Stimulated activated naive B cell treated with anti-CD40 and anti-IgM and Interleukin-4, amounts not matched to agents 10 μg/mL and 1 μg/mL and 100 μg/mL, for 72 hours (primary cell): Measurements from ENCODE around the gene HGD.
"Not testable (repeated sequence)": the region's sequence is repeated elsewhere in the genome, so short reads cannot be mapped to it uniquely, and the experiment has no call there.

ENCODE experiments used
- ATAC-seq, 2 donors: fragments of 150-1000 bp; cut with Tn5 transposase; replicated peaks; 2 replicates each; pipeline ENCODE4 v1.10.0; 2021; ENCODE audit warnings: moderate library complexity in 1 of 2
- DNase-seq: peaks from one replicate; pipeline ENCODE4 v3.0.0; 2021
- H3K27ac Mint-ChIP-seq: one replicate; pipeline ENCODE4 v1.8.0; 2022; ENCODE audit warnings: mild to moderate bottlenecking, mixed read lengths
- H3K27me3 Mint-ChIP-seq, 2 donors: one replicate each; pipeline ENCODE4 v1.8.0; 2022; ENCODE audit warnings: mixed read lengths in 2 of 2
- H3K36me3 Mint-ChIP-seq, 2 donors: one replicate each; pipeline ENCODE4 v1.8.0; 2022; ENCODE audit warnings: mixed read lengths in 2 of 2, mild to moderate bottlenecking in 1 of 2
- H3K4me1 Mint-ChIP-seq, 2 donors: one replicate each; pipeline ENCODE4 v1.8.0; 2022; ENCODE audit warnings: mixed read lengths in 2 of 2, mild to moderate bottlenecking in 1 of 2
- H3K4me3 Mint-ChIP-seq, 2 donors: one replicate each; pipeline ENCODE4 v1.8.0; 2022; ENCODE audit warnings: mild to moderate bottlenecking in 2 of 2, mixed read lengths in 2 of 2, moderate library complexity in 1 of 2
- H3K9me3 Mint-ChIP-seq, 2 donors: one replicate each; pipeline ENCODE4 v1.8.0; 2022; ENCODE audit warnings: mixed read lengths in 2 of 2, mild to moderate bottlenecking in 1 of 2

Gene HGD

GRCh38 chr3:120685411-120685810 is 3.4 kb upstream of the HGD start:
- Mint-ChIP-seq H3K4me3 (no peak overlapping the region), H3K27me3 (no peaks in the 10 kb centered on the region), H3K36me3 (peaks cover 0 to 18% of the 10 kb centered on the region in 2 donors), H3K4me1 (peaks cover 6 to 9% of the 10 kb centered on the region in 2 donors), H3K9me3 (no peaks in the 10 kb centered on the region), H3K27ac (no peak overlapping the region)
- ATAC-seq (no peak), DNase-seq (no peak)

GRCh38 chr3:120684896-120685295 is 2.9 kb upstream of the HGD start:
- ATAC-seq (no peak), DNase-seq (no peak)
- Mint-ChIP-seq H3K27me3 (no peaks in the 10 kb centered on the region), H3K9me3 (no peaks in the 10 kb centered on the region), H3K36me3 (peaks cover 0 to 18% of the 10 kb centered on the region in 2 donors), H3K4me3 (no peak overlapping the region), H3K27ac (no peak overlapping the region), H3K4me1 (peaks cover 6 to 9% of the 10 kb centered on the region in 2 donors)

- H3K27me3 Mint-ChIP-seq = peaks cover 0 to 5% of the 10 kb centered on the region in 2 donors
- H3K4me3 Mint-ChIP-seq = no peak overlapping the region
- H3K4me1 Mint-ChIP-seq = peaks cover 12 to 14% of the 10 kb centered on the region in 2 donors
- DNase-seq (no peak), ATAC-seq (no peak)
- H3K36me3 Mint-ChIP-seq = peaks cover 0 to 18% of the 10 kb centered on the region in 2 donors
- no peaks in the 10 kb centered on the region for H3K9me3 Mint-ChIP-seq
- H3K27ac Mint-ChIP-seq = no peak overlapping the region
Observed at GRCh38 chr3:120683671-120684301, 1.7 kb upstream of the HGD start.

- Mint-ChIP-seq H3K4me1 (peaks cover 15 to 20% of the 10 kb centered on the region in 2 donors), H3K9me3 (no peaks in the 10 kb centered on the region), H3K27me3 (peaks cover 0 to 5% of the 10 kb centered on the region in 2 donors), H3K27ac (no peak overlapping the region), H3K4me3 (no peak overlapping the region), H3K36me3 (peaks cover 0 to 18% of the 10 kb centered on the region in 2 donors)
- ATAC-seq (no peak), DNase-seq (no peak)
Observed at GRCh38 chr3:120683213-120683612, 1.2 kb upstream of the HGD start.

GRCh38 chr3:120681506-120682038 is 467 bp downstream of the HGD start:
- no peak overlapping the region for H3K4me3 Mint-ChIP-seq
- H3K4me1 Mint-ChIP-seq = peaks cover 11 to 22% of the 10 kb centered on the region in 2 donors
- H3K9me3 Mint-ChIP-seq = peaks cover 6 to 10% of the 10 kb centered on the region in 2 donors
- no peak for ATAC-seq
- H3K27me3 Mint-ChIP-seq = peaks cover 0 to 5% of the 10 kb centered on the region in 2 donors
- no peak overlapping the region for H3K27ac Mint-ChIP-seq
- H3K36me3 Mint-ChIP-seq = peaks cover 5 to 24% of the 10 kb centered on the region in 2 donors
- DNase-seq = no peak

GRCh38 chr3:120681018-120681417 is 1.0 kb downstream of the HGD start:
- Mint-ChIP-seq H3K27me3 (peaks cover under 1 to 5% of the 10 kb centered on the region in 2 donors), H3K27ac (no peak overlapping the region), H3K4me1 (peaks cover 11 to 22% of the 10 kb centered on the region in 2 donors), H3K36me3 (peaks cover 6 to 20% of the 10 kb centered on the region in 2 donors), H3K9me3 (peaks cover 7 to 11% of the 10 kb centered on the region in 2 donors), H3K4me3 (no peak overlapping the region)
- ATAC-seq (no peak), DNase-seq (no peak)

- peaks cover 6 to 17% of the 10 kb centered on the region in 2 donors for H3K36me3 Mint-ChIP-seq
- H3K4me1 Mint-ChIP-seq = peaks cover 11 to 22% of the 10 kb centered on the region in 2 donors
- H3K27ac Mint-ChIP-seq = peak overlapping the region; percentile 16
- H3K27me3 Mint-ChIP-seq = peaks cover 7 to 8% of the 10 kb centered on the region in 2 donors
- peaks cover 7 to 11% of the 10 kb centered on the region in 2 donors for H3K9me3 Mint-ChIP-seq
- no peak overlapping the region for H3K4me3 Mint-ChIP-seq
- DNase-seq (no peak), ATAC-seq (no peak)
Observed at GRCh38 chr3:120680193-120680894, 1.7 kb downstream of the HGD start.

GRCh38 chr3:120678984-120679383 is 3.1 kb downstream of the HGD start:
- Mint-ChIP-seq H3K27me3 (peaks cover 9% of the 10 kb centered on the region in 2 donors), H3K36me3 (peaks cover 6 to 11% of the 10 kb centered on the region in 2 donors), H3K4me1 (peaks cover 11 to 22% of the 10 kb centered on the region in 2 donors), H3K4me3 (no peak overlapping the region), H3K27ac (no peak overlapping the region), H3K9me3 (peaks cover 7 to 11% of the 10 kb centered on the region in 2 donors)
- DNase-seq (no peak), ATAC-seq (peak; percentile 79 to 84)

GRCh38 chr3:120678331-120678947 is 3.6 kb downstream of the HGD start:
- Mint-ChIP-seq H3K27ac (peak overlapping the region; percentile 85), H3K9me3 (peaks cover 7 to 11% of the 10 kb centered on the region in 2 donors), H3K27me3 (peaks cover 9% of the 10 kb centered on the region in 2 donors), H3K4me1 (peaks cover 11 to 22% of the 10 kb centered on the region in 2 donors), H3K4me3 (peak overlapping the region; percentile 30 to 64), H3K36me3 (peaks cover 6 to 11% of the 10 kb centered on the region in 2 donors)
- no peak for DNase-seq
- peak; percentile 71 to 77 for ATAC-seq

GRCh38 chr3:120677193-120677592 is 4.8 kb downstream of the HGD start:
- ATAC-seq, H3K27me3 Mint-ChIP-seq, H3K4me3 Mint-ChIP-seq, DNase-seq, H3K27ac Mint-ChIP-seq: not testable (repeated sequence)
- peaks cover 7 to 11% of the 10 kb centered on the region in 2 donors for H3K9me3 Mint-ChIP-seq
- peaks cover 11 to 22% of the 10 kb centered on the region in 2 donors for H3K4me1 Mint-ChIP-seq
- H3K36me3 Mint-ChIP-seq = peaks cover 6 to 11% of the 10 kb centered on the region in 2 donors

GRCh38 chr3:120673116-120673515 is 8.9 kb downstream of the HGD start:
- ATAC-seq = no peak
- peaks cover 6 to 11% of the 10 kb centered on the region in 2 donors for H3K36me3 Mint-ChIP-seq
- no peak for DNase-seq
- H3K4me1 Mint-ChIP-seq = peaks cover 0 to under 1% of the 10 kb centered on the region in 2 donors
- H3K9me3 Mint-ChIP-seq = peaks cover 9 to 16% of the 10 kb centered on the region in 2 donors
- no peak overlapping the region for H3K4me3 Mint-ChIP-seq
- no peak overlapping the region for H3K27ac Mint-ChIP-seq
- H3K27me3 Mint-ChIP-seq = peaks cover 4 to 9% of the 10 kb centered on the region in 2 donors

- no peak for ATAC-seq
- Mint-ChIP-seq H3K36me3 (no peaks in the 10 kb centered on the region), H3K4me1 (no peaks in the 10 kb centered on the region), H3K9me3 (peaks cover 2 to 4% of the 10 kb centered on the region in 2 donors), H3K27me3 (peaks cover 8 to 12% of the 10 kb centered on the region in 2 donors), H3K4me3 (no peak overlapping the region), H3K27ac (no peak overlapping the region)
- no peak for DNase-seq
Observed at GRCh38 chr3:120670576-120670975, 11.5 kb downstream of the HGD start.

GRCh38 chr3:120664926-120665325 is 17.1 kb downstream of the HGD start:
- no peak for DNase-seq
- no peak for ATAC-seq
- peaks cover under 1 to 2% of the 10 kb centered on the region in 2 donors for H3K9me3 Mint-ChIP-seq
- peaks cover 27 to 38% of the 10 kb centered on the region in 2 donors for H3K27me3 Mint-ChIP-seq
- no peak overlapping the region for H3K27ac Mint-ChIP-seq
- H3K4me3 Mint-ChIP-seq = no peak overlapping the region
- H3K4me1 Mint-ChIP-seq = no peaks in the 10 kb centered on the region
- no peaks in the 10 kb centered on the region for H3K36me3 Mint-ChIP-seq

- Mint-ChIP-seq H3K4me1 (peaks cover 4 to 7% of the 10 kb centered on the region in 2 donors), H3K36me3 (peaks cover 0 to 6% of the 10 kb centered on the region in 2 donors), H3K27me3 (peaks cover 27 to 38% of the 10 kb centered on the region in 2 donors), H3K9me3 (peaks cover 0 to 1% of the 10 kb centered on the region in 2 donors), H3K27ac (no peak overlapping the region), H3K4me3 (no peak overlapping the region)
- no peak for DNase-seq
- no peak for ATAC-seq
Observed at GRCh38 chr3:120661945-120662344, 20.1 kb downstream of the HGD start.
